ENCODE data around the gene TCF4.
A peak's percentile ranks its signal among the peaks of the same experiment; 100 is the strongest.

Gene TCF4

GRCh38 chr18:55240978-55241377 is 347.0 kb downstream of the TCF4 start:
- no peak overlapping the region for H3K4me3 ChIP-seq (ENCODE audit: low read depth, low read length)
- peak; percentile 47 for DNase-seq (ENCODE audit: low read depth)
- TF ChIP-seq CTCF (IDR thresholded peaks at IDR 0.05; ENCODE audit: low read depth, low read length, missing control alignments): no peak

GRCh38 chr18:55239740-55240139 is 348.3 kb downstream of the TCF4 start:
- no peak overlapping the region for H3K4me3 ChIP-seq (ENCODE audit: low read depth, low read length)
- TF ChIP-seq CTCF (IDR thresholded peaks at IDR 0.05; ENCODE audit: low read depth, low read length, missing control alignments): no peak
- no peak for DNase-seq (ENCODE audit: low read depth)

GRCh38 chr18:55237660-55238059 is 350.3 kb downstream of the TCF4 start:
- no peak for TF ChIP-seq CTCF (IDR thresholded peaks at IDR 0.05; ENCODE audit: low read depth, low read length, missing control alignments)
- DNase-seq (ENCODE audit: low read depth): no peak
- no peak overlapping the region for H3K4me3 ChIP-seq (ENCODE audit: low read depth, low read length)

DNA sequence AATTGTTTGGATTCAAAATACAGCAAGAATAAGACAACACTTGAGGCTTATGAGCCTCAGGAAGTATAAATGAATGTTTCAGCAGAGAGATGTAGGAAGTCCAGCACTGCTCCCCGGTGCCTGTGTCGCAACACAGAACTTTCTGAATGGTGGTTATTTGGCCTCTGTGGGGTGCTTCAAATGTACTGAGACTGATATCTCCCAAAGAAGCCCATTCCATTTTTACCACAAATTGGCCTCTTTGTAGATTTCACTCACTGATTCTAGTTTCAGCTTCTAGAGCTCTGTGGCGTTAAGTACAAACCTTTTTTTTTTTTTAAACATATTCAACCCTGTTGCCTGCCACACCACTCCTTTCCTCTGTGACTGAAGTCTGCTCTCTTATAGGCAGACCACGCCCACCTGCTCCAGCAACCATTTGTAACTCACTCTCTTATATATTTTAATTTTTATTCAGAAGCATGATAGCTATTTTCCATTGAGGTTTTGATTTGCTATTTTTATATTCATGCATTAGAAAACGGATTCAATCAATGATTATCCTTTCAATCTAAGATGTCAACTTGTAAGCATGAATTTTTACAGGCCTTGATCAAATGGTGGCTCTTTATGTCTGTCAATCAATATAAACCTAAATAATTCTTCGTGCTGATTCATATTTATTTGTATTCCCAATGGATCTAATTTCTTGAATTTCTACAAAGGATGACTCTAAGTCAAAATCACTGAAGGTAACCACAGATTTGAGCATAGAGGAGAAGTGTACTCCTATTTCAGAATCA is 351.7 kb downstream of the TCF4 start:
- no peak for TF ChIP-seq CTCF (IDR thresholded peaks at IDR 0.05; ENCODE audit: low read depth, low read length, missing control alignments)
- DNase-seq (ENCODE audit: low read depth): peak; percentile 61
- no peak overlapping the region for H3K4me3 ChIP-seq (ENCODE audit: low read depth, low read length)

DNA sequence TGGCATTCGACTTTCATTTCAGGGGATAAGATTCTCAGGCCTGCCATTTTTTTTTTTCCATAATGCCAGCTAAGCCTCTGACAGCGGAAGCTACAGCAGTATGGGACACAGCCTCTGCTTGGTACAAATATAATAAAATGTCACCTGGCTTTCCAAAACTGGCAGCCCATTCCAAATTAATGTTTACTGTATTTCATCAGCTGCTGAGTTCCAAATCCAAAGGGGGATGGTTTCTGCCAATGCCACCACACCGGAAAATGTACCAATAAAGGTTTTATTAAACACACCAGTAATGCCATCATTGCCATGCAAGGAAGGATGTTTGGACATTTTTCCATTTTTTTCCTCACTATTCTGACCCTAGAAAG is 352.9 kb downstream of the TCF4 start:
- no peak for DNase-seq (ENCODE audit: low read depth)
- H3K4me3 ChIP-seq (ENCODE audit: low read depth, low read length): no peak overlapping the region
- TF ChIP-seq CTCF (IDR thresholded peaks at IDR 0.05; ENCODE audit: low read depth, low read length, missing control alignments): no peak

- H3K4me3 ChIP-seq (ENCODE audit: low read depth, low read length): no peak overlapping the region
- peak; percentile 91 for TF ChIP-seq CTCF (IDR thresholded peaks at IDR 0.05; ENCODE audit: low read depth, low read length, missing control alignments)
- peak; percentile 70 for DNase-seq (ENCODE audit: low read depth)
Measured at GRCh38 chr18:55234366-55235093, 353.5 kb downstream of the TCF4 start.
